SJSA1 (cell line): ENCODE data around the gene MC1R. TPM values are rescaled to one million over a fixed set of nuclear protein-coding genes. Genes with fewer than 3 reads are reported as not detected.
"Not testable (repeated sequence)": the region's sequence is repeated elsewhere in the genome, so short reads cannot be mapped to it uniquely, and the experiment has no call there.

ENCODE experiments used
- DNase-seq, 2 experiments: peaks; one replicate each; pipeline ENCODE4 v3.0.0-alpha.2; 2015 to 2020; ENCODE audit warnings: low spot score in 2 of 2, low read depth in 1 of 2
- H3K27ac ChIP-seq: fragments of 250-450 bp; sonication (Bioruptor Pico); 2 replicates; pipeline ENCODE4 v1.5.1; 2020; ENCODE audit warnings: mild to moderate bottlenecking, moderate library complexity
- H3K27me3 ChIP-seq: fragments of 250-450 bp; sonication (Bioruptor Pico); replicated peaks from 2 replicates; pipeline ENCODE4 v1.5.1; 2020; ENCODE audit warnings: mild to moderate bottlenecking, moderate library complexity
- H3K36me3 ChIP-seq: fragments of 250-450 bp; sonication (Bioruptor Pico); 2 replicates; pipeline ENCODE4 v1.5.1; 2020; ENCODE audit warnings: mild to moderate bottlenecking
- H3K4me1 ChIP-seq: fragments of 250-450 bp; sonication (Bioruptor Pico); replicated peaks from 2 replicates; pipeline ENCODE4 v1.6.1; 2021; ENCODE audit warnings: mild to moderate bottlenecking
- H3K4me3 ChIP-seq: fragments of 250-450 bp; sonication (Bioruptor Pico); 2 replicates; pipeline ENCODE4 v1.5.1; 2020; ENCODE audit warnings: mild to moderate bottlenecking
- H3K9me3 ChIP-seq: fragments of 250-450 bp; sonication (Bioruptor Pico); replicated peaks from 2 replicates; pipeline ENCODE4 v1.5.1; 2020; ENCODE audit warnings: mild to moderate bottlenecking
- total RNA-seq: library from RNA; depleted of rRNA; stranded (reverse); fragments of >200 nt; shearing (Covaris generic); gene quantifications from 2 replicates; pipeline ENCODE4 v1.2.3, GENCODE V29; 2014; rRNA removed

MC1R gene
- total RNA-seq, 1 experiment from 2014 or later = 9.2 TPM

- H3K4me1 ChIP-seq = no peaks in the 10 kb centered on the region
- no peaks in the 10 kb centered on the region for H3K27me3 ChIP-seq
- DNase-seq = no peak
- H3K9me3 ChIP-seq = no peaks in the 10 kb centered on the region
- no peak overlapping the region for H3K27ac ChIP-seq
- peaks cover 25% of the 10 kb centered on the region for H3K36me3 ChIP-seq
- no peak overlapping the region for H3K4me3 ChIP-seq
These were observed 39.9 kb downstream of the MC1R start for GRCh38 chr16:89958596-89958995.

GRCh38 chr16:89960966-89961365 is 42.3 kb downstream of the MC1R start:
- H3K4me3 ChIP-seq = no peak overlapping the region
- DNase-seq = no peak
- no peaks in the 10 kb centered on the region for H3K9me3 ChIP-seq
- H3K27ac ChIP-seq = no peak overlapping the region
- peaks cover 19% of the 10 kb centered on the region for H3K36me3 ChIP-seq
- no peaks in the 10 kb centered on the region for H3K27me3 ChIP-seq
- no peaks in the 10 kb centered on the region for H3K4me1 ChIP-seq

- Histone ChIP-seq H3K27me3 (no peaks in the 10 kb centered on the region), H3K4me3 (no peak overlapping the region), H3K4me1 (no peaks in the 10 kb centered on the region), H3K36me3 (peaks cover 16% of the 10 kb centered on the region), H3K27ac (no peak overlapping the region), H3K9me3 (no peaks in the 10 kb centered on the region)
- DNase-seq = no peak
These were observed 43.3 kb downstream of the MC1R start for GRCh38 chr16:89961920-89962319.

GRCh38 chr16:89962754-89963498 is 44.3 kb downstream of the MC1R start:
- H3K36me3 ChIP-seq = peaks cover 6% of the 10 kb centered on the region
- H3K27ac ChIP-seq = no peak overlapping the region
- H3K4me3 ChIP-seq = no peak overlapping the region
- no peaks in the 10 kb centered on the region for H3K27me3 ChIP-seq
- no peak for DNase-seq
- H3K9me3 ChIP-seq = no peaks in the 10 kb centered on the region
- H3K4me1 ChIP-seq = no peaks in the 10 kb centered on the region

GRCh38 chr16:89964201-89964600 is 45.5 kb downstream of the MC1R start:
- no peaks in the 10 kb centered on the region for H3K4me1 ChIP-seq
- H3K27me3 ChIP-seq = no peaks in the 10 kb centered on the region
- H3K27ac ChIP-seq = no peak overlapping the region
- H3K9me3 ChIP-seq = no peaks in the 10 kb centered on the region
- H3K4me3 ChIP-seq = no peak overlapping the region
- H3K36me3 ChIP-seq = peaks cover under 1% of the 10 kb centered on the region
- DNase-seq = no peak

- Histone ChIP-seq H3K9me3 (no peaks in the 10 kb centered on the region), H3K27ac (no peak overlapping the region), H3K4me1 (no peaks in the 10 kb centered on the region), H3K36me3 (peaks cover 12% of the 10 kb centered on the region), H3K4me3 (no peak overlapping the region), H3K27me3 (no peaks in the 10 kb centered on the region)
- no peak for DNase-seq
These were observed 47.0 kb downstream of the MC1R start for GRCh38 chr16:89965447-89966225.

- Histone ChIP-seq H3K27me3 (no peaks in the 10 kb centered on the region), H3K4me1 (peaks cover 10% of the 10 kb centered on the region), H3K27ac (no peak overlapping the region), H3K9me3 (no peaks in the 10 kb centered on the region), H3K4me3 (no peak overlapping the region), H3K36me3 (peaks cover 15% of the 10 kb centered on the region)
- DNase-seq = no peak
These were observed 48.1 kb downstream of the MC1R start for GRCh38 chr16:89966756-89967155.

GRCh38 chr16:89967436-89967835 is 48.8 kb downstream of the MC1R start:
- not testable (repeated sequence) for H3K27ac ChIP-seq, DNase-seq, H3K27me3 ChIP-seq, H3K4me3 ChIP-seq, H3K9me3 ChIP-seq
- peaks cover 16% of the 10 kb centered on the region for H3K36me3 ChIP-seq
- H3K4me1 ChIP-seq = peaks cover 15% of the 10 kb centered on the region

- not testable (repeated sequence) for DNase-seq, H3K9me3 ChIP-seq, H3K4me3 ChIP-seq, H3K27me3 ChIP-seq, H3K27ac ChIP-seq
- H3K4me1 ChIP-seq = peaks cover 15% of the 10 kb centered on the region
- peaks cover 21% of the 10 kb centered on the region for H3K36me3 ChIP-seq
These were observed 49.4 kb downstream of the MC1R start for GRCh38 chr16:89968074-89968473.

GRCh38 chr16:89969741-89970410 is 51.2 kb downstream of the MC1R start:
- H3K4me1 ChIP-seq = peaks cover 22% of the 10 kb centered on the region
- DNase-seq = no peak
- no peak overlapping the region for H3K27ac ChIP-seq
- no peak overlapping the region for H3K4me3 ChIP-seq
- no peaks in the 10 kb centered on the region for H3K9me3 ChIP-seq
- no peaks in the 10 kb centered on the region for H3K27me3 ChIP-seq
- H3K36me3 ChIP-seq = peaks cover 27% of the 10 kb centered on the region

Other genes with a start within 250 kb of the MC1R start
- 26.8 and 29.5 TPM in 2 replicates for gene CDK10, start 232.2 kb upstream of the MC1R start, total RNA-seq
- 12.1 and 18.4 TPM in 2 replicates for gene SPATA2L, start 217.2 kb upstream of the MC1R start, total RNA-seq
- 4.5 and 8.1 TPM in 2 replicates for gene VPS9D1, start 198.0 kb upstream of the MC1R start, total RNA-seq
- gene ZNF276, start 197.3 kb upstream of the MC1R start, total RNA-seq = 7.8 and 16.4 TPM in 2 replicates
- 16.0 and 27.8 TPM in 2 replicates for gene FANCA, start 102.2 kb upstream of the MC1R start, total RNA-seq
- 2.3 and 2.7 TPM in 2 replicates for gene SPIRE2, start 90.4 kb upstream of the MC1R start, total RNA-seq
- 122 and 128 TPM in 2 replicates for gene TCF25, start 45.3 kb upstream of the MC1R start, total RNA-seq
- 58.2 and 104 TPM in 2 replicates for gene TUBB3, start 4.5 kb downstream of the MC1R start, total RNA-seq
- gene DEF8, start 29.9 kb downstream of the MC1R start, total RNA-seq = 122 and 135 TPM in 2 replicates
- 1.3 TPM in 1 of 2 replicates, not detected in the other for gene DBNDD1, start 100.6 kb downstream of the MC1R start, total RNA-seq
- gene PRDM7, start 158.5 kb downstream of the MC1R start, total RNA-seq = not detected in 2 replicates